ENCODE data around the gene NR4A3.
"Not testable (repeated sequence)": the region's sequence is repeated elsewhere in the genome, so short reads cannot be mapped to it uniquely, and the experiment has no call there.

Gene NR4A3

DNA sequence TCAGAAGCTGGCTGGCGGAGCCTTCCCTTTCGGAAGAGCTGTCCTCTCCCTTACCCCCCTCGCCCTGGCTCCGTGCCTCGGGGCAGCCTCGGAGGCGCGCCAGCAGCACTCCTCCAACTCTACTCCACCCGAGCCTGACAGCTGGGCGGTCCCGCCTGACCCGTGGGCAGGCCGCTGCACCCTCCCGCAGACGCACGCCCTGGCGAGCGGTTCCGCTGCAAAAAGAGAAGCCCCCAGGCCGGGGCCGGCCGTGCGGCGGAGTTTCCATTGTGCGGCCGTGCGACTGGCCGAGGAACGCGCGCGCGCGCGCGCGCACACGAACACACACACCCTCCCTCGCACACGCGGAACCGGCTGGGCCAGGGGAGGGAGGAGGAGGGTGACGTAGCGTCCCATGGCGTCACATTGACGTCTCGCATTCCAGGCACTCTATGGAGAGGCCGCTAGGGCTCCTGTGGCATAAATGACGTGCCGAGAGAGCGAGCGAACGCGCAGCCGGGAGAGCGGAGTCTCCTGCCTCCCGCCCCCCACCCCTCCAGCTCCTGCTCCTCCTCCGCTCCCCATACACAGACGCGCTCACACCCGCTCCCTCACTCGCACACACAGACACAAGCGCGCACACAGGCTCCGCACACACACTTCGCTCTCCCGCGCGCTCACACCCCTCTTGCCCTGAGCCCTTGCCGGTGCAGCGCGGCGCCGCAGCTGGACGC is at the start of gene NR4A3:
Gene NR4A3, plus strand, starts transcription at position 490 of the 713 bp plus-strand sequence. CDS start 6,158 bp downstream, outside the sequence.
- peak; percentile 99 for DNase-seq

DNA sequence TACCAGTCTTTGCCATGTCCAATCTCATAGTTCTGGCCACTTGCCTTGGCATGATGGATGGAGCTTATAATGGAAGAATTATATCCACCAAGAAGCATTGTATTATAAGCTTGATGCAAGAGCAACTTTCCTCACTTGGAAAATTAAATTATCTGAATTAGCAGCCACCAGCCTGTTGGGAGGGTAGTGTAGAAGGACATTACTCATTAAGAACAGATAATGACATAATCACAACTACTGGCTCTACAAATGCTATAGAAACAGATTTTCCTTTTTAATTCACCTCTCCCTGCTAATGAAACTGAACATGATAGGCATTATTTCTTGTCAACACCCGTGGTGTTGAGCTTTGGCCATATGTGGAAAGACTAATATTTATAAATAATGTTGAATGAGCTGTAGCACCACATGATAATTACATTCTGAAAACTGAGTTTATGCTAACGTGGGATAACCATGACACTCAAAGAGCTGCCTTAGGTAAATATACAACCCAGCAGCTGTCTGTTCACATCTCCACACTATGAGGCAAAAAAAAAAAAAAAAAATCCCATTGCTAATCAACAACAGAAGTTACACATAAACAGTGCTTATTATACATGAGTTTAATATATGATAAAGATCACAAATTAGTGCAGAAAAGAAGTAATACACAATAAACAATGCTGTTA is 48.1 kb upstream of the NR4A3 start:
- no peak for DNase-seq

GRCh38 chr9:99778308-99778707 is 43.4 kb upstream of the NR4A3 start:
- peak; percentile 43 for DNase-seq

DNA sequence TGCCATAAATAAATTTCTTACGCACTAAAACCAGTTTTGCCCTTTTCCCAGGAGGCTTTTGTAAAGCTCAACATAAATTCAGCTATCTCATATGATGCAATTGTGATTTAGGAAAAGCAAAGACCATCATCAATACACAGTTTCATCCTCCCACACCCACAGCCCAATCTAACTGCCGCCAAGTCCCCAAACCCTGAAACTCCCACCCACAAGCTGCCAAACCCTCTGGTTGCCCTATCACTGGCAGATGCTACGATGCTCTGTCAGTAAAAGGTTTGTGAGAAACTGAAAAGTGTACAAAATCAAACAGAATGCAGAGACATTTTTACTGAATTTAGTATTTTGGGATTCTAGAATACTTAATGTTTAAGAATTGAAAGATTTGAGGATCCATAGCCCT is 42.8 kb upstream of the NR4A3 start:
- no peak for DNase-seq

DNA sequence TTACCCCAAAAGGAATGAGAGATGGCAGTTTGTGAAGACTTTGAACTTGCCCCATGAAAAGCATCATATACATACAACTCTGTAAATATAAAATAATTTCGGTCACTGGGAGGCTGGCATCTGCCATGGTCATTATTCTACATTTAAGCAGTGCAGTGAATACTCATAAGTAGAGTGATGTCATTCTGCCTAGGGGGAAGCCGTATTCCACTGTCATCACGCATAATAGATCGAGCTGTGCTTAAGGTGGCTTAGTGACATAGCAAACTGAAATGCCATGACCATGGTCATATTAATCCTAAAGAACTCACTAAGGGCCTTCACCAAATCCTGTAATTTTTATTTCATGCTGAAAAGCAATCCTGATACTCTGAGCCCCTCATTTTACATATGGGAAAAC is 42.4 kb upstream of the NR4A3 start:
- DNase-seq: no peak

GRCh38 chr9:99782349-99782748 is 39.3 kb upstream of the NR4A3 start:
- DNase-seq: not testable (repeated sequence)

GRCh38 chr9:99782962-99783718 is 38.5 kb upstream of the NR4A3 start:
- no peak for DNase-seq

DNA sequence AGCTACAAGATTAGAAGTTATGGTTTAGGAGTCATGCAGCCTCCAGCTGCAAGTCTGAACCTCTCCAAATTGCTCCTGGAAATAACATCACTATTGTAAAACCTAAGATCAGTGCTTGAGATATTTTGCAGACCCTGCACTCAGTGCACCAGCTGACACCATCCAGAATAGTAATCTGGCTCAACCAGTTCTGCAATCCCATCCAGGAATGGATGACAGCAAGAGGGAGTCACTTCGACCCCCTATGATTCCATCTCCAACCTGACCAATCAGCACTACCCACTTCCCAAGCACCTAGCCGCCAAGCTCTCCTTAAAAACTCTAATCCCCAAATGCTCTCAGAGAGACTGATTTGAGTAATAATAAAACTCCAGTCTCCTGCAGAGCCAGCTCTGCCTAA is 37.9 kb upstream of the NR4A3 start:
- DNase-seq: no peak

GRCh38 chr9:99785010-99785590 is 36.6 kb upstream of the NR4A3 start:
- no peak for DNase-seq

GRCh38 chr9:99787556-99787955 is 34.1 kb upstream of the NR4A3 start:
- peak; percentile 72 for DNase-seq

- DNase-seq: no peak
Observed at GRCh38 chr9:99793528-99793927, 28.2 kb upstream of the NR4A3 start.

DNA sequence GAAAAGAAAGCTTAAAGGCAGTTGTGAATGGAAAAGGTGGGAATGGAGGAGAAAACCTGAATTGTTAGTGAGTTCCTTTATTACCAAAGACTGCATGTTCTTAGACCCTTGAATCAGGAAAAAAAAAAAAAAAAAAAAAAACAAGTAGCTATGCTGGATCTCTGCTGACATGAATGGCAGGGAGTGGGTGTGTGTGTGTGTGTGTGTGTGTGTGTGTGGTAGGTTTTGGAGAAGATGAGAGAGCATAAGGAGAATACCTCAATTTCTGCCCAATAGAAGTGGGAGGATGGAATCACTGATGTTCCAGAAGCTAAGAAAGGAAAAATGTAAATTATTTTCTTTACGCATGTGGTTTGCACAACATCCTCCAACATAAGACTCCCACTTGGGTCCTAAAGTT is 25.5 kb upstream of the NR4A3 start:
- no peak for DNase-seq

- DNase-seq: no peak
Observed at GRCh38 chr9:99801775-99802174, 19.9 kb upstream of the NR4A3 start.

DNA sequence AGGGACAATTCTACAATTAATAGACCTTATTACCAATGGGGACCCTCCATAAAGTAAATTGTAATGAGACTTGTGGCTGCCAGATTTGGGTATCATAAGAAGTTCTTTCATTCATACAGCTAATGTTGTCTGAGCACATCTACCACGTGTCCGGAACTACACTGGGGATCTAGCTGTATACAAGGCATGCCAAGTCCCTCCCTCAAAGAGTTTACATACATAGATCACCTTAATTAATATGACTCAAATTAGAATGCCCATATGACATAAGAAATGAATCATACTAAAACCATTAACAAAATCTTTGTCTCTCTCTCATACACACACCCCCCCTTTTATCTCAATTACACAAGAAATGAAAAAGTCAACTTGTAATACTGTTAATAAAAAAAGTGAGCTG is 18.0 kb upstream of the NR4A3 start:
- DNase-seq: no peak

DNA sequence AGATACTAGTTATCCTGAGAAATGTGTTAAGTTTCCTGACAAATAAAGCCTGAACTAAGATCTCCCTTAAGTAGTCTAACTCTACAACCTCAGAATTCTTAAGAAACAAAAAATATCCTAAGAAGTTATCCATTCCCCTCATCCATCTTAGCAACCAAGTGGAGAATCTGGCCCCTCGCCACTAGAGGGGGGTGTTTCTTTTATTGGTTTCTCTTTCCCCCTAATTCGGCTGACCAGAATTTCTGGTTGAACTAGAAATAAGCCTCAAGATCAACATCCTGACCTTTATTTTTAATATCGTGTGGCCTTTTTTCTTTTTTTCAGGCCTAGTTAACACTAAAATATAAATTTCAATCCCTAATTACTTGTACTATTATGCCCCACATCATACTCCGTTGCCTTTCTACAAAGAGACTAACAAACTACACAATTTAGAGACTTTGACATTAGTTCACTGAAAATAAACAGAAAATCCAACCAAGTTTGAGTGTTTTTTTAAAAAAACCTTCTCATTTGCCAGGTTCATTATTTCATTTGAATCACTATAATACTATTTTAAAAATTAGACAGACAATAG is 14.3 kb upstream of the NR4A3 start:
- peak; percentile 81 for DNase-seq

DNA sequence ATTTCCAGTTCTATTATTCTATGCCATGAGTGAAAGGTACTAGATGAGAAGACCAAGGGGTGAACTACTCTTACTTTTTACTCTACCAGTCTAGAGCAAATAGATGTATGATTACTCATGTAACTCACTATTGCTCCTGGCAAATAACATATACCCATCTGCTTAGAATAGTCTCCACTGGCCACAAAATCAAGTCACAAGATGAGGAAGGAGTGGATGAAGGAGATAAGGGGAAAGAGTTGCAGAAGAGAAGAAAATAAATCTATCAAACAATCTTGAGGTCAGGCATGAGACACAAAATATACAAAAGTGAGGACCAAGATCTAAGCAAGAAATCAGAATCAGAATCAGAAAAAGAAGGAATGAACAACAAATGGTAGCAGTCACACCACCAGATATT is 13.7 kb upstream of the NR4A3 start:
- DNase-seq: no peak

DNA sequence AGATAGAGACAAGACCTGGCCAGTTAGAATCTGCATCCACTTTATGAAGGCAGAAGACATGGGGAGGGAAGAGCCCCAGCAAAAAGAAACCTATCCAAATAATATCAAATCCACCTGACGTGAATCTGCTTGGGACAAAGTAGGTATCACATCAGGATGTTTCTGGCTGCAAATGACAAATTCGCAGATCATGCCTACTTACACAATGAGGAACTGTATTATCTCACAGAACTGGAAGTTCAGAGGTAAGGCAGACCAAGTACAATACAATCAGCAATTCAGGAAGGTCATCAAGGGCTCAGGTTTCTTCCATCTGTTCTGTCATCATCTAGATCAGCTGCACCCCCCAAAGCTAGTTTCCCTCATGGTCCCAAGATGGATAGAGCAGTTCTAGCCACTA is 13.2 kb upstream of the NR4A3 start:
- DNase-seq: no peak

DNA sequence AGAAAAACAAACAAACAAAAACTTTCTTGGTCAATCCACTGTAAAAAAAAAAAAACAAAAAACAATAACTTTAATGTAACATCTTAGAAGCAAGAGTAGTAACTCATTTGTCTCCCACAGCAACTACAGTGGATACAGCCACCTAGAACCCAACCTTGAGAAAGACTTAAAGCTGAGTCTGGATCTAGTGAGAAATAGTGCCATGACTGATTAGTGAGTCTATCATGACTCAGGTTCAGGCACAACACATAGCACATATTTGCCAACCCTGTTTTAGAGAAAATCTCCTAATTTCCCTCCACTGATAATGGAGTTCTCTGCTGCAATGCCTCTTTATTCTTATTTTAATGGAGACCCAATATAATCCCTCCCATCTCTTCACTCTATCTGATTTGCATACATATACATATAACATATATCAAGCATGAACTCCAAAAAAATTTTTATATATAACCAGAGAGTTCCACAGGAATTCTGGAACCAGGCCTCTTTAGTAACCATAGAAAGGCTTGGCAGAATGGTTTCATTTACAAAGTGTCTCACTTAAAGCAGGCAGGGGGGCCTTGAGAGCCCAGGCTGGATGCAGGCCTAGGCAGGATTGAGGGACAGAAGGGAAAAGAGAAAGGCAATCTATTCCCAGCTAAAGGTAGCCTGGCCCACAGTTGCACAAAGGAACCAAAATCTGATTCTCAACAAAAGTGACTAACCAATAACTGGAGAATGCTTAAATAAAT is 11.9 kb upstream of the NR4A3 start:
- peak; percentile 47 for DNase-seq

GRCh38 chr9:99811172-99811571 is 10.5 kb upstream of the NR4A3 start:
- DNase-seq: no peak

DNA sequence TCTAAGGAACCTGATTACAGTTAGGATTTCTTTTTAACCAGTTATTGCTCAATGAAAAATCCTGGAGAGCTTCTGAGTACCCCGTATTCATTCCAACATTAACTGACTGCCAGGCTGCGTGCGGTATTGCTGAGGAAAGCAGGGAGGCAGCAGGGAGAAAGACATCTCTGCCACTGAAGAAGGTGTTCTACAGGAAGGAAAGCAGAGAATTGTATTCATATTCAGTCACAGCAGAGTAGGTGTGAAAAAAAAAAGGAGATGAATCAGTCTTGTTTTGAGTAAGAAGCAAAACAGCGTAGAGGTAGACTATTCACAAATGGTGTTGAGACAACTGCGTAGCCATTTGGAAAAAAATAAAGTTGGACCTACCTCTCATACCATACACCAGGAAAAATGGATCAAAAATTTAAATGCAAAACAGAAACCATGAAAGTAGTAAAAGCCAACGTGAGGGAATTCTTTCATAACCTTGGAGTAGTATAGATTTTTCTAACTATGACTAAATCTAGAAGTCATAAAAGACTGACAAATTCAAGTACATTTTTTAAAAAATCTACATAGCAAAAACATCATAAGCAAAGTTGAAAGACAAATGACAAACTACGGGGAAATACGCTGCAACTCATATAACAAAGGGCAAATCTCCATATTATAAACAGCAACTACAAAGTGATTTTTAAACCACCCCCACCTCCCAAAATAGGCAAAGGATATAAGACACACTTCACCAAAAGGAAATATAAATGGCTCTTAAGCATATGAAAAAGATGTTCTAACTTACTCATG is 9.9 kb upstream of the NR4A3 start:
- DNase-seq: no peak

GRCh38 chr9:99813739-99814138 is 7.9 kb upstream of the NR4A3 start:
- no peak for DNase-seq

DNA sequence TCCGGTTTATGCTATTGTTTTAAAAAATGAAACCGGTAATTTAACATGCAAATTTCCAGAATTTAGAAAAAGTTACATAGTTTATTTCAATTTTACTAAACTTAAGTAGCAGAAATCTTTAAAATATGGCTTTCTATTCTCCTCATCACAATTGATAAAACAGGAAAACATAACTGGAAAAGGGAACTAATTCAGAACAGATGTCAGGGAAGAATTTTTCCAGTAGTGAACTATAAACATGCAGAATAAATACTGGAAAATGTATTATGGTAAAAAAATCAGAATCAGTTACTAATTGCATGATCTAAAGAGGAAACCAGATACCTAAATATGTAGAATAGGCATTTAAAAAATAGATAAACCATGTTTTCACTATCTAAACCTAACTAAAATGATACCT is 7.3 kb upstream of the NR4A3 start:
- DNase-seq: no peak
